H1 (cell line): ENCODE results near the gene CYP4B1. TPM values are rescaled to one million over a fixed set of nuclear protein-coding genes. Genes with fewer than 3 reads are reported as not detected.

Experiments
- ATF2 ChIP-seq: IDR thresholded peaks from 2 replicates; pipeline ENCODE4 v1.6.1; 2012; ENCODE audit warnings: low read length, inconsistent platforms
- EGR1 ChIP-seq: IDR thresholded peaks from 2 replicates; pipeline ENCODE4 v1.6.1; 2011; ENCODE audit warnings: low read depth, low read length, borderline replicate concordance
- SP1 ChIP-seq: IDR thresholded peaks from 2 replicates; pipeline ENCODE4 v1.6.1; 2011; ENCODE audit warnings: low read depth, low read length
- polyA plus RNA-seq, 7 experiments: library from polyadenylated mRNA; depleted of rRNA in 3 of 7; stranded (reverse) in 5 of 7; unstranded in 2 of 7; fragments of >200 nt in 5 of 7; fragments of 200-250 nt in 2 of 7; gene quantifications; 1 replicate in 5 of 7; 2 replicates in 1 of 7; 4 replicates in 1 of 7; pipeline versions ENCODE4 v1.2.1 to v1.2.3, GENCODE V29; 2011 to 2013; ENCODE audit warnings: missing spikeins in 2 of 7, mixed read lengths in 2 of 7
- total RNA-seq: library from RNA; stranded (reverse); fragmentation: NEBNext Ultra II Directional; extraction: Animal tissue kit (Norgen Biotek cat#: 25700); gene quantifications from 2 replicates; pipeline ENCODE4 v1.2.1, GENCODE V29; 2021

Gene CYP4B1
- total and polyA plus RNA-seq, 2 of the 8 experiments (the other 6 are each of a cell fraction or from before 2014, with no cell fraction given): 0.23 TPM; not detected in 1

- no peak for TF ChIP-seq ATF2
- TF ChIP-seq EGR1: no peak
- TF ChIP-seq SP1: no peak
Observed at GRCh38 chr1:46749404-46749803, 49.4 kb upstream of the CYP4B1 start (continued).
